HUES6 (cell line): ENCODE results near the gene HOXB3.
"Not testable (repeated sequence)": the region's sequence is repeated elsewhere in the genome, so short reads cannot be mapped to it uniquely, and the experiment has no call there.

Experiments used
- H3K27ac ChIP-seq: 2 replicates; pipeline ENCODE4 v1.7.0; 2013; ENCODE audit warnings: low read depth, mild to moderate bottlenecking, low read length, inconsistent platforms
- H3K27me3 ChIP-seq: 2 replicates; pipeline ENCODE4 v1.6.1; 2013; ENCODE audit warnings: low read length; ENCODE audit not compliant: control insufficient read depth, insufficient read depth
- H3K36me3 ChIP-seq: 2 replicates; pipeline ENCODE4 v1.6.1; 2013; ENCODE audit warnings: low read length; ENCODE audit not compliant: control insufficient read depth, insufficient read depth
- H3K4me1 ChIP-seq: 2 replicates; pipeline ENCODE4 v1.6.1; 2013; ENCODE audit warnings: low read length; ENCODE audit not compliant: control insufficient read depth, insufficient read depth
- H3K4me3 ChIP-seq: 2 replicates; pipeline ENCODE4 v1.5.1; 2013; ENCODE audit warnings: low read depth, low read length
- H3K9ac ChIP-seq: one replicate; pipeline ENCODE4 v1.6.1; 2013; ENCODE audit warnings: mild to moderate bottlenecking, low read length
- H3K9me3 ChIP-seq: 2 replicates; pipeline ENCODE4 v1.6.1; 2013; ENCODE audit warnings: low read depth, low read length; ENCODE audit not compliant: control insufficient read depth, insufficient read depth

The HOXB3 gene

DNA sequence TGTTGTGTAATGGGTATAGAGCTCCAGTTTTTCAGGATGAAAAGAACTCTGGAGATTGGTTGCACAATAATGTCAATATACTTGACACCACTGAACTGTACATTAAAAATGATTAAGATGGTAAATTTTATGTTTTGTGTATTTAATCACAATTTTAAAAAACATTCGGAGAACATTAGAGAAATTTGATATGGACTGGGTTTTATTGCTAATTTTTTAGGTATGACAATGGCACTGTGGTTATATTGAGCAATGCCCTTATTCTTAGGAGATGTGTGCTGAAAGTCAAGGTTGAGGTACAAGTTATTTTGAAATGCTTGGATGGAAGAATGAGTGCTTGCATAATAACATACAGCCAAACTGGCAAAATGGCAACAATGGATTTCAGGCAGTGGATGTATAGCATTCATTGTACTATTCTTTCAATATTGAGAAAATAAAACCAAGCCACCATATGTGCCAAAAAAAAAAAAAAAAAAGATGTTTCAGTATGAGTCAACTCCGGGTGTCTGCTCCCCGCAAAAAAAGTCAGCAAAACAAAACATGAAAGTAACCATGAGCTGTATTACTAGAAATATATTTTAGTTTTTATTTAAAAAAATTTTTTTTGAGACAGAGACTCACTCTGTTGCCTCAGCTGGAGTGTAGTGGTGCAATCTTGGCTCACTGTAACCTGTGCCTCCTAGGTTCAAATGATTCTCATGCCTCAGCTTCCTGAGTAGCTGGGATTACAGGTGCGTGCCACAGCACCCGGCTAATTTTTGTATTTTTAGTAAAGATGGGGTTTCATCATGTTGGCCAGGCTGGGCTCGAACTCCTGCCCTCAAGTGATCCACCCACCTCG is 79.1 kb downstream of the HOXB3 start:
- H3K27me3 ChIP-seq, result peaks cover 3% of the 10 kb centered on the region; the same call in 1 of the 2 replicates
- no peak overlapping the region for H3K9ac ChIP-seq
- no peak overlapping the region for H3K4me3 ChIP-seq
- H3K4me1 ChIP-seq, result peaks cover 29% of the 10 kb centered on the region
- no peaks in the 10 kb centered on the region for H3K36me3 ChIP-seq
- no peaks in the 10 kb centered on the region for H3K9me3 ChIP-seq
- no peak overlapping the region for H3K27ac ChIP-seq

- H3K36me3 ChIP-seq, result no peaks in the 10 kb centered on the region
- peaks cover 33% of the 10 kb centered on the region for H3K4me1 ChIP-seq
- H3K9me3 ChIP-seq, result no peaks in the 10 kb centered on the region
- H3K4me3 ChIP-seq, result no peak overlapping the region
- peaks cover 3% of the 10 kb centered on the region; the same call in 1 of the 2 replicates for H3K27me3 ChIP-seq
- no peak overlapping the region for H3K27ac ChIP-seq
- no peak overlapping the region for H3K9ac ChIP-seq
These were observed 79.7 kb downstream of the HOXB3 start for GRCh38 chr17:48510381-48510760.

DNA sequence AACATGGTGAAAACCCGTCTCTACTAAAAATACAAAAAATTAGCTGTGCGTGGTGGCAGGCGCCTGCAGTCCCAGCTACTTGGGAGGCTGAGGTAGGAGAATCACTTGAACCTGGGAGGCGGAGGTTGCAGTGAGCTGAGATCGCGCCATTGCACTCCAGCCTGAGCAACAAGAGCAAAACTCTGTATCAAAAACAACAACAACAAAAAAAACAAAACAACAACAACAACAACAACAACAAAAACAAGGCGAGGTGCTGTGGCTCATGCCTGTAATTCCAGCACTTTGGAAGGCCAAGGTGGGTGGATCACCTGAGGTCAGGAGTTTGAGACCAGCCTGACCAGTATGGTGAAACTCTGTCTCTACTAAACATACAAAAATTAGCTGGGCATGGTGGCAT is 80.3 kb downstream of the HOXB3 start:
- not testable (repeated sequence) for H3K27me3 ChIP-seq, H3K36me3 ChIP-seq, H3K4me3 ChIP-seq, H3K27ac ChIP-seq, H3K9me3 ChIP-seq, H3K9ac ChIP-seq
- peaks cover 32% of the 10 kb centered on the region for H3K4me1 ChIP-seq

- Histone ChIP-seq H3K27ac (no peak overlapping the region), H3K4me3 (no peak overlapping the region), H3K27me3 (peaks cover 21% of the 10 kb centered on the region), H3K9ac (no peak overlapping the region), H3K4me1 (peaks cover 33% of the 10 kb centered on the region), H3K36me3 (no peaks in the 10 kb centered on the region), H3K9me3 (no peaks in the 10 kb centered on the region)
These were observed 83.8 kb downstream of the HOXB3 start for GRCh38 chr17:48506246-48506645.

DNA sequence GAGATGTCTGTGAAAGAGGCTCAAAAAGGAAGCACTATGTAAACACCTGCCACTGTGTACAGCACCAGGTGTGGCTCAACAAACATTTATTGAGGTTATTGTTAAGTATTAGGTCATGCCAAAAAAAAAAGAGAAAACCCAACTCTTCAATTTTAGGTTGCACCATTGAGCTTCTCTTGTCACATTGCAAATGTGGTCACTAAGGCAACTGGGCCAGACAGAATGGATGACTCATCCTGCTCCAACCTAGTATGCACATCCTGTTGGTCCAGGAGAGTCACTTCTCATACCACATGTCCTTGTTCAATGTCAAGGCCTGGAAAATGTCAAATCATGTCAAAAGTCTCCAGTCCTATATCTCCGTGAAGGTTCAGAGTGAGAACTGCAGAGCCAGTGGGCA is 84.3 kb downstream of the HOXB3 start:
- Histone ChIP-seq H3K4me3 (no peak overlapping the region), H3K9me3 (no peaks in the 10 kb centered on the region), H3K27me3 (peaks cover 25% of the 10 kb centered on the region), H3K36me3 (no peaks in the 10 kb centered on the region), H3K4me1 (peaks cover 36% of the 10 kb centered on the region), H3K27ac (no peak overlapping the region), H3K9ac (no peak overlapping the region)

DNA sequence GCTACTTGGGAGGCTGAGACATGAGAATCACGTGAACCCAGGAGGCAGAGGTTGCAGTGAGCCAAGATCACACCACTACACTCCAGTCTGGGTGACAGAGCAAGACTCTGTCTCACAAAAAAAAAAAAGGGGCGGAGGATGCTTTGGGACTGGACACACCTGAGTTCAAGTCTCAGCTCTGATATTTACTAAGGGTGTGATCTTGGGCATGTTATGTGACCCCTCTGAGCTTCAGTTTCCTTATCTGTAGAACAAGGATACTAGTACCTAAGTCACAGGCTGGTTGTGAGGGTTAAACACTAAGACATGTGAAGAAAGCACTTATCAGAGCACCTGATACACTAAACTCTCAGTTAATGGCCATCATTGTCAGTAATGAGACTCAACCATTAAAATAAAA is 85.1 kb downstream of the HOXB3 start:
- H3K4me3 ChIP-seq, result no peak overlapping the region
- H3K27ac ChIP-seq, result no peak overlapping the region
- H3K36me3 ChIP-seq, result no peaks in the 10 kb centered on the region
- peaks cover 32% of the 10 kb centered on the region for H3K27me3 ChIP-seq
- H3K4me1 ChIP-seq, result peaks cover 42% of the 10 kb centered on the region
- H3K9me3 ChIP-seq, result no peaks in the 10 kb centered on the region
- no peak overlapping the region for H3K9ac ChIP-seq

DNA sequence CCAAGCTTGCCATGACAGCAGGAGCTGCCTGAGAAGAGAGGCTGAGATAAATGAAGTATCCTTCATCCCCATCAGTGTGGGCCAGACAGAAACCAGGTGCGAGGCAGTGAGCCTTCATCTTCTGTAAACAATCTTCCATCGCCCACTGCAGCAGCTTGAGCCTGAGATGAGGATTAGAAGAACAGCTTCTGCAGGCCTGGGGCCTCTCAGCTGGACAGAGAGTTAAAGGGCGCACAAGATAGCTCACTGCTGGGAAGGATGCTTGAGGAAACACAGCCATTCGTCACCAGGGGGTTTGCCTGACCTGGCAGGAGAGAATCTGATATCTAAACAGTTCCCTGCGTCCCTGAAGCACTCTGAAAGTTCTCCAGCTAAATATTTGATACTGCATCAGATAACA is 86.3 kb downstream of the HOXB3 start:
- Histone ChIP-seq H3K4me3 (no peak overlapping the region), H3K36me3 (no peaks in the 10 kb centered on the region), H3K9ac (no peak overlapping the region), H3K9me3 (no peaks in the 10 kb centered on the region), H3K27ac (no peak overlapping the region), H3K4me1 (peaks cover 42% of the 10 kb centered on the region), H3K27me3 (peaks cover 37% of the 10 kb centered on the region)

- Histone ChIP-seq H3K4me3 (no peak overlapping the region), H3K27ac (no peak overlapping the region), H3K27me3 (peaks cover 46% of the 10 kb centered on the region), H3K9ac (no peak overlapping the region), H3K9me3 (no peaks in the 10 kb centered on the region), H3K4me1 (peaks cover 50% of the 10 kb centered on the region), H3K36me3 (no peaks in the 10 kb centered on the region)
These were observed 87.1 kb downstream of the HOXB3 start for GRCh38 chr17:48502901-48503300.

DNA sequence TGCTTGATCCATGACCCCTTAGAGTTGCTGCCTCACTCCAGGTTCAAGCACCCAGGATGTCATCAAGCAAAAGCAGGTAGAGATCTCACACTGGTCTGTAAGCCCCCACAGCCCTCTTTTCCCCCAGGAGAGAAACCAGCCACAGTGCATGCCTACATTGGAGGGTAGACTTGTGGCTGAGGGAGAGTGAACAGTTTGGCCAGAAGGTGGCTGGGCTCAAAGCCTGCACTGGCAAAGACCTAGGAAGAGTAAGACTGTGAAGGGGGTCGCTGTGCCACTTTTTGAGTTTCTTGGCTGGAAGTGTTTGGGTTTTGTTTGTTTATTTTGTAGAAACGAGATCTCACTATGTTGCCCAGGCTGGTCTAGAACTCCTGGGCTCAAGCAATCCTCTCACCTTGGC is 87.7 kb downstream of the HOXB3 start:
- Histone ChIP-seq H3K27ac (no peak overlapping the region), H3K27me3 (peaks cover 50% of the 10 kb centered on the region), H3K9ac (no peak overlapping the region), H3K4me1 (peaks cover 52% of the 10 kb centered on the region), H3K9me3 (no peaks in the 10 kb centered on the region), H3K4me3 (no peak overlapping the region), H3K36me3 (no peaks in the 10 kb centered on the region)

DNA sequence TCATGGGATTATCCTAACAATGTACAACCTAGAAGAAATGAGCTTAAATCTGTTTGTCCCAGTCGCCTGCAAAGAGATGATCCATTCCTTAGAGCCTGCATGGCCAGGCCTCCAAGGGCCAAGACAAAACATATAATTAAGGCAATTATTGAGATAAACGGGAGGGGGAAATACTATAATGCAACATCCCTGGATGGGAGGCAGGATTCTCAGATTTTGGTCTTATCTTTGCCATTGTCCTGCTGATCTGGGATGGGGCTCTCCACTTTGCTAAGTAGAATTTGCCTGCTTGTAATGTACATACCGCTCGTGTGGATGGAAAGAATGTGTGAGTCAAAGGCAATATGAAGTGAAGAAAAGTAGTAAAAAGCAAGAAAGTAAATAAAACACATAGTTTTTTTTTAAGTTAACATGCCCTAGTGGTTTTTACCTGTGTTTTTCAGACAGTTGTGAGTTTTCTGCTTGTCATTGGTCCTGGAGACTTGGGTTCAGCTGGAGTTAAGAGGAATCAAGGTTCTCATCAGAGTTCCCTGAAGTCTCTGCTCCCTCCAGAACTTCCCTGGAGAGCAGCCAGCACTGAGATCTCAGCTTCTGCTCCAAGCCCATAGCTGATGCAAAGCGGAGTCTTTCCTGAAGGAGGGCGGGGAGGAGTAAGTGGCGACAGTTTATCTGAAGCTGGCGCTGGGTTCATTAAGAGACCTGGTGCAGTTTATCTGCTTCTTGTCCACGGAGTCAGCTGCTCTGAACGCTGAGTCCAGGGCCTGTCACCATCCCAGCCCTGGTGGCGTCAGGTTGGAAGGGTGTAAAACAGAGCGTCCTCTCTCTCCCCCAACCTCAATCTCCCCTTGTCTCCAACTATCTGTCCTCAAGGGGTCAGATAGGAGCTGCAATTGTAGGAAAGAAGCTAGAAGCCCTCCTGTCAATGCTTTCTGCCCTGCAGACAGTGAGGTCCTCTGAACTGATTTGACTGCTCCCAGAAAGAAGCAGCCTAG is 89.3 kb downstream of the HOXB3 start:
- H3K36me3 ChIP-seq, result no peaks in the 10 kb centered on the region
- no peaks in the 10 kb centered on the region for H3K9me3 ChIP-seq
- H3K9ac ChIP-seq, result no peak overlapping the region
- H3K4me3 ChIP-seq, result no peak overlapping the region
- no peak overlapping the region for H3K27ac ChIP-seq
- peaks cover 54% of the 10 kb centered on the region for H3K27me3 ChIP-seq
- H3K4me1 ChIP-seq, result peaks cover 45% of the 10 kb centered on the region
